Stomach smooth muscle (tissue), 2 donors: ENCODE results near the gene RPL36.

Experiments
- H3K27ac ChIP-seq: one replicate; pipeline ENCODE4 v1.7.0; 2013; ENCODE audit warnings: mild to moderate bottlenecking, low read length, inconsistent platforms
- H3K27me3 ChIP-seq, 2 donors: one replicate each; pipeline ENCODE4 v1.7.0; 2013; ENCODE audit warnings: low read length in 2 of 2; ENCODE audit not compliant: insufficient read depth in 2 of 2, control insufficient read depth in 1 of 2
- H3K36me3 ChIP-seq, 2 donors: one replicate each; pipeline ENCODE4 v1.7.0; 2013; ENCODE audit warnings: low read length in 2 of 2; ENCODE audit not compliant: control insufficient read depth in 2 of 2, insufficient read depth in 2 of 2
- H3K4me1 ChIP-seq: one replicate; pipeline ENCODE4 v1.7.0; 2013; ENCODE audit warnings: low read length; ENCODE audit not compliant: control insufficient read depth, insufficient read depth
- H3K4me3 ChIP-seq, 2 donors: one replicate each; pipeline ENCODE4 v1.7.0; 2013; ENCODE audit warnings: low read length in 2 of 2
- H3K9ac ChIP-seq, 2 donors: one replicate each; pipeline ENCODE4 v1.7.0; 2013; ENCODE audit warnings: low read length in 2 of 2, mild to moderate bottlenecking in 1 of 2
- H3K9me3 ChIP-seq, 2 donors: one replicate each; pipeline ENCODE4 v1.7.0; 2013; ENCODE audit warnings: low read length in 2 of 2; ENCODE audit not compliant: control insufficient read depth in 2 of 2
- donor health status: healthy.
- donor health status: Pancreatic carcinoma.

RPL36 gene

GRCh38 chr19:5690125-5690954, at the start of gene RPL36:
RPL36 (plus strand) TSS chr19:5690295; CDS start chr19:5690508, 213 bp downstream.
- H3K27me3 ChIP-seq = no peaks in the 10 kb centered on the region
- H3K27ac ChIP-seq = peak within 1 kb of the TSS; percentile 89
- H3K36me3 ChIP-seq = peaks cover 29 to 33% of the 10 kb centered on the region in 2 donors
- H3K4me1 ChIP-seq = peaks cover 39% of the 10 kb centered on the region
- peak within 1 kb of the TSS; percentile 86 to 92 for H3K4me3 ChIP-seq
- H3K9me3 ChIP-seq = no peaks in the 10 kb centered on the region
- peak within 1 kb of the TSS; percentile 84 to 87 for H3K9ac ChIP-seq

DNA sequence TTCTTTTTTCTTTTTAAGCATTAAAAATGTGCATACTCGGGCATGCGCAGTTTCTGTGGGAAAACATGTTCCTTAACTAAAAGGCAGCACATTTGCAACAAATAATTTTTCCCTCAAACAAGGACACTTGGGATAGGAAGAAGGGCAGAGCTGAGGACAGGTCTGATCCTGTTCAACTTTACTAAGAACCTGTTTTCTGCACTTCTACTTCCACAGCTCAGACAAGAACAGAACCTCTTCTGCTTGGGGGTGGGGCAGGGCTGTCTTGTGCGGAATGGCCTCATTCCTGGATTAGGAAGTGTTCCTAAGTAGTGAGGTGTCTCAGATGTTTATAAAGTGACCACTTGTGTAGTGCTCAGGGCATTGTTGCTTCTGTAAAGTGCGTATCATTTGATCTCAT, 48.9 kb upstream of the RPL36 start:
- H3K4me1 ChIP-seq = peaks cover 4% of the 10 kb centered on the region
- no peak overlapping the region for H3K4me3 ChIP-seq
- no peaks in the 10 kb centered on the region for H3K9me3 ChIP-seq
- H3K36me3 ChIP-seq = peaks cover 16 to 30% of the 10 kb centered on the region in 2 donors
- H3K27me3 ChIP-seq = no peaks in the 10 kb centered on the region
- no peak overlapping the region for H3K27ac ChIP-seq
- H3K9ac ChIP-seq = no peak overlapping the region

GRCh38 chr19:5642204-5642603, 47.9 kb upstream of the RPL36 start:
- H3K4me1 ChIP-seq = peaks cover 4% of the 10 kb centered on the region
- H3K9me3 ChIP-seq = no peaks in the 10 kb centered on the region
- H3K27me3 ChIP-seq = no peaks in the 10 kb centered on the region
- H3K36me3 ChIP-seq = peaks cover 26 to 40% of the 10 kb centered on the region in 2 donors
- H3K27ac ChIP-seq = no peak overlapping the region
- H3K4me3 ChIP-seq = no peak overlapping the region
- H3K9ac ChIP-seq = no peak overlapping the region

GRCh38 chr19:5643060-5643459, 47.0 kb upstream of the RPL36 start:
- Histone ChIP-seq H3K9me3 (no peaks in the 10 kb centered on the region), H3K4me1 (no peaks in the 10 kb centered on the region), H3K9ac (no peak overlapping the region), H3K36me3 (peaks cover 34 to 45% of the 10 kb centered on the region in 2 donors), H3K27ac (no peak overlapping the region), H3K4me3 (no peak overlapping the region), H3K27me3 (no peaks in the 10 kb centered on the region)

DNA sequence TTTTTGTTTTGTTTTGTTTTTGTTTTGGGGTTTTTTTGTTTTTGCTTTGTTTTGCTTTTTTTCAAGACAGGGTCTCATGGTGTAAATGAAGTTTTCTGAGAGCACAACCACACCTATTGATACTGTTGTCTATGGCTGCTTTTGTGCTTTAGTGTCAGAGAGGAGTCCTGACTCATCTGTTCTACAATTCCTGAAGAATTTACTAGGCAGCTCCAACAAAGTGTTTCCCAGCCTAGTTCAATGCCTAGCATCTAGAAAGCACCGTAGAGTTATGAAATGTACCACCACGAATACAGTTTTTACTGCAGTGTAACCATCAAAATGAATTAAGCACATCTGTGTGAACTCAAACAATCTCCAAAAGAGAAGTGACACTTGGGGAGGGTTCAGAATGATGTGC, 46.1 kb upstream of the RPL36 start:
- peaks cover 35 to 45% of the 10 kb centered on the region in 2 donors for H3K36me3 ChIP-seq
- no peaks in the 10 kb centered on the region for H3K9me3 ChIP-seq
- H3K4me3 ChIP-seq = no peak overlapping the region
- H3K27me3 ChIP-seq = no peaks in the 10 kb centered on the region
- no peak overlapping the region for H3K9ac ChIP-seq
- H3K27ac ChIP-seq = no peak overlapping the region
- no peaks in the 10 kb centered on the region for H3K4me1 ChIP-seq

DNA sequence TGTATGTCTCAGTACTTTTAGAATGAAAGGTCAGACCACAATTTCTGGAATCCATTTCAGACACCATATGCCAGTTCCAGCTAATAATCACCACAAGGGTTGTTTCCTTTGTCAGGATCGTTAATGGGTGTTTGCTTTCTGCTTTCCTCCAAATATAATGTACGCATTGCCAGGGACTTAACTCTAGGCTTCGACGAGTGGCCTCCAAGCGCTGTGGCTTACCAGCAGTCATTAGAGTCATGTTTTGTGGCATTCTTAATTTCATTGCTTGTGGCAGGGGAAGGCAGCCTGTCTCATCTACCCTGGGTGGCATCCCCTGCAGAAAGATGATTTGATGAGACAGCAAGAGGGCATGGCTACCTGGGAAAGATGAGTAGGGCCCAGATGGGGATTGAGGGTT, 44.7 kb upstream of the RPL36 start:
- Histone ChIP-seq H3K4me1 (no peaks in the 10 kb centered on the region), H3K9ac (no peak overlapping the region), H3K27me3 (no peaks in the 10 kb centered on the region), H3K27ac (no peak overlapping the region), H3K36me3 (peaks cover 44 to 50% of the 10 kb centered on the region in 2 donors), H3K9me3 (no peaks in the 10 kb centered on the region), H3K4me3 (no peak overlapping the region)

- Histone ChIP-seq H3K4me1 (no peaks in the 10 kb centered on the region), H3K27me3 (no peaks in the 10 kb centered on the region), H3K27ac (no peak overlapping the region), H3K4me3 (no peak overlapping the region), H3K9me3 (no peaks in the 10 kb centered on the region), H3K9ac (no peak overlapping the region), H3K36me3 (peaks cover 54 to 58% of the 10 kb centered on the region in 2 donors)
These were observed 43.4 kb upstream of the RPL36 start for GRCh38 chr19:5646703-5647102.

DNA sequence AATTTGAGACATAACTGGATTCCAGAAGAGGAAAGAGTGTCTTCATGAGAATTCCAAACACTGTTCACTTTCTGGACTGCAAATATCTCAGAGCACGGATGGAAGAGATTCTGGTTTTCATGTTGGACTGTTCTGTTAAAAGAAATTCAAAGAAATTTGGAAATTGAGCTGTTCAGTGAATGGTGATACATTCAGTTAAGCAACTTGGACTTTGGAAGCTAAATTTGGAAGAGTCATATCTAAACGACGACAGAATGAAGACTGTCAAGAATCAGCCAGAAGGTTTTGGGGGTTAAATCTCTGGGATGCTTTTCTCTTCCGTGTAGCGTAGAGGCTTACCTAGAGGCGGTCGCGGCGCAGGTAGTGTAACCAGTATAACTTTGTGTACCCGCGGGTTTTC, 41.6 kb upstream of the RPL36 start:
- H3K9me3 ChIP-seq = no peaks in the 10 kb centered on the region
- no peak overlapping the region for H3K9ac ChIP-seq
- peaks cover 63 to 64% of the 10 kb centered on the region in 2 donors for H3K36me3 ChIP-seq
- H3K27me3 ChIP-seq = no peaks in the 10 kb centered on the region
- H3K4me1 ChIP-seq = no peaks in the 10 kb centered on the region
- H3K4me3 ChIP-seq = no peak overlapping the region
- H3K27ac ChIP-seq = no peak overlapping the region

DNA sequence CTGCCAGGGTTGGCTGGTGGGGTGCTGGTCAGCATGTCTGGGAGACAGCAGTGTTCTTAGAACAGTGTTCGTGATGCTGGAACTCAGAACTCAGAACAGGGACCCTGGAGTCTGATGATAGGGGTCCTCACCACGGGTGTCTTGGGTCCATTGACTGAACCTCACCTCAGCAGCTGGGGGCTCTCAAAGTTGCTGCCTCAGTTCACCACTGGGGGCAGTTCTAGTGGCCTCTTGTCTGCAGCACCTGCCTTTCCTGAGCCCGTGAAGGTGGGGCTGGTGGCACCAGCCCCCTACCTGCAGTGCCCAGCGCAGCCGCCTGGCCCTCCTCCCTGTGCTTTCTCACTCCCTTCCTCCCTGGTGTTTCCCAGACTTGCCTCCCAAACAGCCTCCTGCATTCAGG, 38.7 kb upstream of the RPL36 start:
- H3K27ac ChIP-seq = no peak overlapping the region
- H3K4me1 ChIP-seq = no peaks in the 10 kb centered on the region
- H3K4me3 ChIP-seq = no peak overlapping the region
- H3K27me3 ChIP-seq = no peaks in the 10 kb centered on the region
- no peak overlapping the region for H3K9ac ChIP-seq
- peaks cover 67 to 77% of the 10 kb centered on the region in 2 donors for H3K36me3 ChIP-seq
- no peaks in the 10 kb centered on the region for H3K9me3 ChIP-seq

GRCh38 chr19:5652261-5652660, 37.8 kb upstream of the RPL36 start:
- Histone ChIP-seq H3K9me3 (no peaks in the 10 kb centered on the region), H3K27ac (no peak overlapping the region), H3K27me3 (no peaks in the 10 kb centered on the region), H3K4me1 (no peaks in the 10 kb centered on the region), H3K36me3 (peaks cover 64 to 73% of the 10 kb centered on the region in 2 donors), H3K9ac (no peak overlapping the region), H3K4me3 (no peak overlapping the region)

GRCh38 chr19:5654931-5655330, 35.2 kb upstream of the RPL36 start:
- Histone ChIP-seq H3K9ac (no peak overlapping the region), H3K9me3 (no peaks in the 10 kb centered on the region), H3K4me1 (no peaks in the 10 kb centered on the region), H3K27me3 (no peaks in the 10 kb centered on the region), H3K27ac (no peak overlapping the region), H3K36me3 (peaks cover 69 to 71% of the 10 kb centered on the region in 2 donors), H3K4me3 (no peak overlapping the region)
